Karpas-422 (cell line): Measurements from ENCODE around the gene ACTL8. TPM values are rescaled to one million over a fixed set of nuclear protein-coding genes. Genes with fewer than 3 reads are reported as not detected.

ENCODE experiments used
- DNase-seq: peaks from one replicate; pipeline ENCODE4 v3.0.0-alpha.2; 2015
- H2AFZ ChIP-seq: fragments of 200-600 bp; sonication (generic); 2 replicates; pipeline ENCODE4 v1.6.1; 2014; ENCODE audit warnings: antibody characterized with exemption, low read length, mixed read lengths
- H3K27ac ChIP-seq: fragments of 200-600 bp; sonication (generic); 2 replicates; pipeline ENCODE4 v1.5.1; 2014; ENCODE audit warnings: mild to moderate bottlenecking, low read length, moderate library complexity
- H3K27me3 ChIP-seq: fragments of 200-600 bp; sonication (generic); 2 replicates; pipeline ENCODE4 v1.6.1; 2014; ENCODE audit warnings: low read length, mixed read lengths
- H3K36me3 ChIP-seq: fragments of 200-600 bp; sonication (generic); 2 replicates; pipeline ENCODE4 v1.6.1; 2014; ENCODE audit warnings: low read length, mixed read lengths; ENCODE audit not compliant: insufficient read depth
- H3K4me1 ChIP-seq: fragments of 200-600 bp; sonication (generic); 2 replicates; pipeline ENCODE4 v1.6.1; 2014; ENCODE audit warnings: mild to moderate bottlenecking, low read length, mixed read lengths
- H3K4me2 ChIP-seq: fragments of 200-600 bp; sonication (generic); 2 replicates; pipeline ENCODE4 v1.6.1; 2014; ENCODE audit warnings: low read length, low read depth, mild to moderate bottlenecking; ENCODE audit not compliant: poor library complexity, severe bottlenecking
- H3K4me3 ChIP-seq: fragments of 200-600 bp; sonication (generic); 2 replicates; pipeline ENCODE4 v1.5.1; 2014; ENCODE audit warnings: mild to moderate bottlenecking, antibody characterized with exemption, low read length, mixed read lengths
- H3K79me2 ChIP-seq: fragments of 200-600 bp; sonication (generic); 2 replicates; pipeline ENCODE4 v1.6.1; 2014; ENCODE audit warnings: mild to moderate bottlenecking, low read length, mixed read lengths
- H3K9ac ChIP-seq: fragments of 200-600 bp; sonication (generic); 2 replicates; pipeline ENCODE4 v1.6.0; 2014; ENCODE audit warnings: low read length
- H3K9me2 ChIP-seq: fragments of 200-600 bp; sonication (generic), shearing (Covaris generic); replicated peaks from 2 replicates; pipeline ENCODE4 v1.6.0; 2014; ENCODE audit warnings: mild to moderate bottlenecking, low read length, moderate library complexity; ENCODE audit not compliant: insufficient read depth
- H3K9me3 ChIP-seq: fragments of 300-700, 200-600 bp; sonication (generic); 2 replicates; pipeline ENCODE4 v1.6.1; 2014; ENCODE audit warnings: low read length, mixed read lengths
- H4K20me1 ChIP-seq: fragments of 200-600 bp; sonication (generic); 2 replicates; pipeline ENCODE4 v1.6.1; 2014; ENCODE audit warnings: mild to moderate bottlenecking, antibody characterized with exemption, low read length, low read depth; ENCODE audit not compliant: insufficient read depth
- total RNA-seq: library from RNA; depleted of rRNA; stranded (reverse); fragments of >200 nt; shearing (Covaris generic); gene quantifications from 2 replicates; pipeline ENCODE4 v1.2.3, GENCODE V29; 2014; ENCODE audit warnings: low replicate concordance

Gene ACTL8
- total RNA-seq, 1 experiment from 2014 or later = not detected

GRCh38 chr1:17795081-17795809 is 40.1 kb downstream of the ACTL8 start:
- H3K79me2 ChIP-seq = no peaks in the 10 kb centered on the region
- DNase-seq = peak; percentile 65
- no peaks in the 10 kb centered on the region for H4K20me1 ChIP-seq
- H3K4me2 ChIP-seq = peak overlapping the region; percentile 75
- H3K27me3 ChIP-seq = no peaks in the 10 kb centered on the region
- H2AFZ ChIP-seq = no peak overlapping the region; the same call in 1 of the 2 replicates
- H3K9me2 ChIP-seq = no peaks in the 10 kb centered on the region
- H3K4me1 ChIP-seq = peaks cover 100% of the 10 kb centered on the region
- H3K27ac ChIP-seq = peak overlapping the region; percentile 96
- H3K36me3 ChIP-seq = no peaks in the 10 kb centered on the region
- peak overlapping the region; percentile 58 for H3K9ac ChIP-seq
- H3K4me3 ChIP-seq = peak overlapping the region; percentile 49
- H3K9me3 ChIP-seq = no peaks in the 10 kb centered on the region; the same call in 1 of the 2 replicates

DNA sequence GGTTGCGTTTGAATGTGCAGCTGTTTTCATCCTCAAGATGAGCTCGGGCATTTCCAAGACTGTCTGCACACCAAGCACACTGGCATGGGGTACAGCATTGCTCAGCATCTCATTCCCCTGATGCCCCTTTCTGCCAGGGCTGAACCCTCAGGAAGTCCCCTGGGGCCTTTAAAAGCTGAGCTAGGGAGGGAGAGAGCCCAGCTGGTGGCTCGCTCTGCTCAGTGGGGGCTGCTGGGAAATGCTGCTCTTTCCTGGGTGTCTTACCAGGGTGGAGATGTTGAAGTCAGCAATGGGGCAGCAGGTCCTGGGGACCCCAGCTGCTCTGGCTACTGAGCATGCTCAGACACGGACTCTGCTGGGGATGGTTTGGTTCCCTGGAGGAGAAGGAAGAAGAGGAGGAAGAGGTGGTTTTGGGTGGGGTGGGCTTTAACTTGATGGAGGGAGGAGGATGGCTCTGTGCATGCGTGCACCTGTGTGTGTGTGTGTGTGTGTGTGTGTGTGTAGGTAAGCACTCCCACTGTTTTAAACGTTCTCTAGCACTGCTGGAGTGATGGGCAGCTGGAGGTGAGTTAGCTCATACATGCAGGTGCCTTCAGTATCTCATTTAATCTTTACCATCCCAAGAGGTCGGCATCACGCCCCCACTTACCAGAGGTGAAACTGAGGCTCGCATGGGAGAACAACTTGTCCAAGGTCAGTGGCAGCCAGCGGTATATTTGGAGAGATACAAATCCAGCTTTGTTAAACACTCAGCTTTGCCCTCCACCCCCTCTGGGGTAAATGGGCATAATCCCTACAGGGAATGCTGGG is 40.9 kb downstream of the ACTL8 start:
- DNase-seq = peak; percentile 57
- Histone ChIP-seq H3K79me2 (no peaks in the 10 kb centered on the region), H3K9ac (peak overlapping the region; percentile 58), H3K4me2 (peak overlapping the region; percentile 75), H3K9me2 (no peaks in the 10 kb centered on the region), H3K27me3 (no peaks in the 10 kb centered on the region), H3K9me3 (no peaks in the 10 kb centered on the region), H2AFZ (no peak overlapping the region), H3K27ac (peak overlapping the region; percentile 96), H3K4me1 (peaks cover 93% of the 10 kb centered on the region), H3K4me3 (peak overlapping the region; percentile 49), H3K36me3 (no peaks in the 10 kb centered on the region), H4K20me1 (no peaks in the 10 kb centered on the region)

- H4K20me1 ChIP-seq = no peaks in the 10 kb centered on the region
- no peak overlapping the region for H2AFZ ChIP-seq
- no peak for DNase-seq
- H3K9me3 ChIP-seq = no peaks in the 10 kb centered on the region
- H3K36me3 ChIP-seq = no peaks in the 10 kb centered on the region
- peaks cover 79% of the 10 kb centered on the region for H3K4me1 ChIP-seq
- H3K9me2 ChIP-seq = no peaks in the 10 kb centered on the region
- no peaks in the 10 kb centered on the region for H3K27me3 ChIP-seq
- no peak overlapping the region for H3K9ac ChIP-seq
- H3K4me2 ChIP-seq = no peak overlapping the region
- H3K4me3 ChIP-seq = no peak overlapping the region
- no peaks in the 10 kb centered on the region for H3K79me2 ChIP-seq
- H3K27ac ChIP-seq = no peak overlapping the region
Observed at GRCh38 chr1:17797478-17797877, 42.3 kb downstream of the ACTL8 start.

- Histone ChIP-seq H3K9me3 (no peaks in the 10 kb centered on the region), H3K9me2 (no peaks in the 10 kb centered on the region), H3K4me2 (no peak overlapping the region), H3K9ac (no peak overlapping the region), H3K36me3 (no peaks in the 10 kb centered on the region), H3K4me3 (no peak overlapping the region), H3K4me1 (peaks cover 74% of the 10 kb centered on the region), H3K27ac (no peak overlapping the region), H2AFZ (no peak overlapping the region), H3K79me2 (no peaks in the 10 kb centered on the region), H4K20me1 (no peaks in the 10 kb centered on the region), H3K27me3 (no peaks in the 10 kb centered on the region)
- no peak for DNase-seq
Observed at GRCh38 chr1:17798011-17798410, 42.9 kb downstream of the ACTL8 start.

GRCh38 chr1:17798799-17799382 is 43.8 kb downstream of the ACTL8 start:
- H3K27me3 ChIP-seq = no peaks in the 10 kb centered on the region
- H3K4me2 ChIP-seq = peak overlapping the region; percentile 51
- H4K20me1 ChIP-seq = no peaks in the 10 kb centered on the region
- H3K36me3 ChIP-seq = no peaks in the 10 kb centered on the region
- H3K4me1 ChIP-seq = peaks cover 65% of the 10 kb centered on the region
- no peak overlapping the region for H3K9ac ChIP-seq
- H3K4me3 ChIP-seq = no peak overlapping the region
- H2AFZ ChIP-seq = no peak overlapping the region
- no peaks in the 10 kb centered on the region for H3K79me2 ChIP-seq
- no peaks in the 10 kb centered on the region for H3K9me2 ChIP-seq
- no peaks in the 10 kb centered on the region for H3K9me3 ChIP-seq
- DNase-seq = no peak
- peak overlapping the region; percentile 71 for H3K27ac ChIP-seq

DNA sequence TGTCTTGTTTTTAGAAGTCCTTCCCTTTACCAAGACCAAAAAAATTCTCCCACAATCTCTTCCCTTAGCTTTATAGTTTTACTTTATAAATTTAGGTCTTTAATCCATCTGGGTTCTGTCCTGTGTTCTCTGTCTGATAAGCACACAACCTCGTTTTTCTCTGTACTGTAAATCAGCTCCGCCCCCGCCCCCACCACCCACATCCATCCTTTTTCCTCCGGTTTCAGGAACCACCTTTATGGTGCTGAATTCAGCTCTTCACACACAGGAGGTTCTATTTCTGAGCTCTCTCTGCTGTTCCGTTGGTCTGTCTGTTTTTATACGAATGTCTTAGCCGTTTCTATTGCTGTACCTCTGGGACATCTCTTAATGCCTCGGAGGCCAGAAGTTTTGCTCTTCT is 44.5 kb downstream of the ACTL8 start:
- Histone ChIP-seq H4K20me1 (no peaks in the 10 kb centered on the region), H3K27me3 (no peaks in the 10 kb centered on the region), H3K36me3 (no peaks in the 10 kb centered on the region), H3K9me2 (no peaks in the 10 kb centered on the region), H3K9me3 (no peaks in the 10 kb centered on the region), H3K27ac (peak overlapping the region; percentile 71), H3K79me2 (no peaks in the 10 kb centered on the region), H3K4me1 (peaks cover 57% of the 10 kb centered on the region), H3K9ac (peak overlapping the region; percentile 34), H3K4me3 (peak overlapping the region; percentile 23; the same call in 1 of the 2 replicates), H2AFZ (peak overlapping the region; percentile 64; the same call in 1 of the 2 replicates), H3K4me2 (peak overlapping the region; percentile 51)
- DNase-seq = no peak

DNA sequence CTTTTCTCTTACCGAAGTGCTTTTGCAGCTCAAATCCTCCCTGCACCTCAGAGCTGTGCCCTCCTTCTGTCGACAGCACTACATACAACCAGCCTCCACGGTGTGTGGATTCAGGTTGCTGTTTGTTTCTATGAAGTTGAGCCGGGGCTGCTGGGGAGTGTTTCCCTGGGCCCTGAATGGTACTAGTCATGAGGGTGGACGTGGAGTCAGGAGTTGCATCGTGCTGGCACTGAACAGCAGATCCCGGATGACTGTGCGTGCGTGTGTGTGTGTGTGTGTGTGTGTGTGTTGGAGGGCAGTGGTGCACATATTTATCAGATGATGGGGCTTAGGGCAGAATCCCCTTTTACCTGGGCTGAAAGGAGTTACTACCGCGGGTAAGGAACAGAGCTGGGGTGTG is 47.0 kb downstream of the ACTL8 start:
- no peak for DNase-seq
- Histone ChIP-seq H3K9ac (no peak overlapping the region), H3K79me2 (no peaks in the 10 kb centered on the region)

GRCh38 chr1:17802945-17803344 is 47.8 kb downstream of the ACTL8 start:
- Histone ChIP-seq H3K4me3 (no peak overlapping the region), H3K27me3 (no peaks in the 10 kb centered on the region), H3K27ac (no peak overlapping the region), H3K9me3 (no peaks in the 10 kb centered on the region), H3K9ac (no peak overlapping the region), H4K20me1 (no peaks in the 10 kb centered on the region), H3K9me2 (no peaks in the 10 kb centered on the region), H3K36me3 (no peaks in the 10 kb centered on the region), H3K79me2 (no peaks in the 10 kb centered on the region), H3K4me2 (no peak overlapping the region), H3K4me1 (peaks cover 24% of the 10 kb centered on the region), H2AFZ (no peak overlapping the region)
- no peak for DNase-seq

More for the DNA sequence above, 47.0 kb downstream of the ACTL8 start:
- Histone ChIP-seq H3K4me1 (peaks cover 32% of the 10 kb centered on the region), H2AFZ (no peak overlapping the region), H3K9me2 (no peaks in the 10 kb centered on the region), H3K4me3 (no peak overlapping the region), H3K9me3 (no peaks in the 10 kb centered on the region), H3K27me3 (no peaks in the 10 kb centered on the region), H4K20me1 (no peaks in the 10 kb centered on the region), H3K27ac (no peak overlapping the region), H3K36me3 (no peaks in the 10 kb centered on the region), H3K4me2 (no peak overlapping the region)
